Tibial artery (tissue), 4 donors: ENCODE measurements around the gene NENF.

Source experiments
- DNase-seq, 2 donors: peaks; one replicate each; pipeline ENCODE4 v3.0.0-alpha.2; 2019
- H3K27ac ChIP-seq, 2 donors: fragments of 200-600 bp; sonication (generic) in 1 of 2; 1 replicate in 1 of 2; 2 replicates in 1 of 2; pipeline ENCODE4 v1.5.1; 2018 to 2019; ENCODE audit warnings: mild to moderate bottlenecking in 1 of 2
- H3K27me3 ChIP-seq, 2 donors: fragments of 200-600 bp; sonication (generic) in 1 of 2; one replicate each; pipeline versions ENCODE4 v1.5.1 to v1.6.0; 2016 to 2019
- H3K36me3 ChIP-seq, 3 donors: fragments of 200-600 bp; sonication (generic) in 2 of 3; one replicate each; pipeline ENCODE4 v1.5.1; 2016 to 2019; ENCODE audit warnings: mild to moderate bottlenecking in 2 of 3
- H3K4me1 ChIP-seq, 4 donors: fragments of 200-600 bp; sonication (generic) in 2 of 4; 1 replicate in 3 of 4; 2 replicates in 1 of 4; pipeline ENCODE4 v1.5.1; 2016 to 2019
- H3K4me3 ChIP-seq, 2 donors: fragments of 200-600 bp; sonication (generic) in 1 of 2; 1 replicate in 1 of 2; 2 replicates in 1 of 2; pipeline ENCODE4 v1.5.1; 2018 to 2019; ENCODE audit warnings: mild to moderate bottlenecking in 2 of 2
- H3K9me3 ChIP-seq, 3 donors: fragments of 200-600 bp; sonication (generic) in 1 of 3; one replicate each; pipeline ENCODE4 v1.5.1; 2016 to 2019
- intact Hi-C: fragments of 100-400 bp; cut with DNase I; formaldehyde crosslinking; loops from one replicate; pipeline ENCODE4 v1.15.0; 2023; ENCODE audit warnings: low total_unique reads
- TF ChIP-seq, protein P1 (sequence below), 2 experiments: fragments of 200-600 bp in 1 of 2; fragments of 450-650 bp in 1 of 2; IDR thresholded peaks; one replicate each; pipeline ENCODE4 v1.5.1; 2017 to 2019; ENCODE audit warnings: antibody characterized with exemption in 2 of 2, mild to moderate bottlenecking in 1 of 2, moderate library complexity in 1 of 2

The NENF gene

DNA sequence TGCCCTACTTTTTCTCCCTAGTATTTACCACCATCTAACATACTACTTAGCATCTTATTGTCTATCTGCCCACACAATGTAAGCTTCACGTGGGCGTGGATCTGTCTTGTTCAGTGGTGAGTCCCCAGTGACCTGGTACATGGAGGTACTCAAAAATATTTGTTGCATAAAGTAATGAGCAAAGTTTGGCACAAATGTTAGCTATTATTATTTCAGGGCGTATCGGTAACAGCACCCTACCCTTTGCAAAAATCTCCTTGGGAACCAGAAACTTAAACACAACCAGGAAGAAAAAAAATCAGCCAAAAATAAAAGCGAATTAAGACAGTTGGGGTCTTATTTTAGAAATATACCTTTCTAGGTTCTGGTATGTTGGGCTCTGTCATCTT, 454 bp upstream of the NENF start:
- intact Hi-C loops: no loop called here
- Histone ChIP-seq H3K27ac (peak overlapping the region; percentile 84 to 99), H3K4me1 (peaks cover 0 to 24% (median 17%) of the 10 kb centered on the region in 4 donors), H3K9me3 (no peaks in the 10 kb centered on the region), H3K36me3 (no peaks in the 10 kb centered on the region), H3K4me3 (peak overlapping the region; percentile 72 to 96), H3K27me3 (no peaks in the 10 kb centered on the region)
- TF ChIP-seq, protein P1, sequence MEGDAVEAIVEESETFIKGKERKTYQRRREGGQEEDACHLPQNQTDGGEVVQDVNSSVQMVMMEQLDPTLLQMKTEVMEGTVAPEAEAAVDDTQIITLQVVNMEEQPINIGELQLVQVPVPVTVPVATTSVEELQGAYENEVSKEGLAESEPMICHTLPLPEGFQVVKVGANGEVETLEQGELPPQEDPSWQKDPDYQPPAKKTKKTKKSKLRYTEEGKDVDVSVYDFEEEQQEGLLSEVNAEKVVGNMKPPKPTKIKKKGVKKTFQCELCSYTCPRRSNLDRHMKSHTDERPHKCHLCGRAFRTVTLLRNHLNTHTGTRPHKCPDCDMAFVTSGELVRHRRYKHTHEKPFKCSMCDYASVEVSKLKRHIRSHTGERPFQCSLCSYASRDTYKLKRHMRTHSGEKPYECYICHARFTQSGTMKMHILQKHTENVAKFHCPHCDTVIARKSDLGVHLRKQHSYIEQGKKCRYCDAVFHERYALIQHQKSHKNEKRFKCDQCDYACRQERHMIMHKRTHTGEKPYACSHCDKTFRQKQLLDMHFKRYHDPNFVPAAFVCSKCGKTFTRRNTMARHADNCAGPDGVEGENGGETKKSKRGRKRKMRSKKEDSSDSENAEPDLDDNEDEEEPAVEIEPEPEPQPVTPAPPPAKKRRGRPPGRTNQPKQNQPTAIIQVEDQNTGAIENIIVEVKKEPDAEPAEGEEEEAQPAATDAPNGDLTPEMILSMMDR (IDR thresholded peaks at IDR 0.05): no peak
- DNase-seq: no peak

DNA sequence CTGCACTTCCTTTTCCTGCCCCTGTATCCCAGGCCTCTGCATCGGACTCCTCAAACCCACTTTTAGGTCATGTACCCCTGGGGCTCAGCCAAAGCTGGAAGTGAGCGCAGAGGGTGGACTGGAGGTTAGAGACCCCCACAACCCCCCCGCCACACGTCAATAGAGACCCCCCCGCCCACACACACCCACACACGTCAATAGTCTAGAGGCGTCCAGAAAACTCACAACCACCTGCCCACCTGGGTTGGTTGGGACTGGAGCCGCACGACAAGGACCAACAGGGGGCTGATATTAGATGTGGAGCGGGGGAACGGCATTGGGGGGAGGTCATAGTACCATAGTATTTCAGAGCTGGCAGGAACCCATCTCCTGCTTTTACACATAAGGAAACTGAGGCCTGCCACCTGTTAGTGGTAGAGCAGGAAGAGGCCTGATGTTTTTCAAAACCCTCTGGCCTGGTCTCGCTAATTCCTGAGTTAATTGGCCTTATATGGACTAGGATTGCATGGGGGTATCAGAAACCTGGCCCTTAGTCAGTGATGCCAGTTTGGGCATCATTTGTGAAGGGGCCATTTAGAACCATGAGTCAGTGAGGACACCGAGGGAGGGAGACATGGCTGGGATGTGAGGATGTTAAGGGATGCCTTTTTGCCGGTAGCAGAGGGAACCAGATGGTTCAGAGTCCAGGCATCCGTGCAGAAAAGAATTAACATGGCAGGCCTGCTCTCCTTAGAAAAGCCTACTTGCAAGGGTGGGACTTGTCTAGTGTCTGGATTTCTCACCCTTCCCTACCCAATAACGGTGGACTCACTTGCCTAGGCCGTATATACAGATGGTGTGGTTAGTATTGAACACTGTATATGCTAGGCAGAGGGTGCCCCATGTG, 1.1 kb downstream of the NENF start:
- DNase-seq: no peak
- Histone ChIP-seq H3K27ac (peak overlapping the region; percentile 84 to 99), H3K27me3 (no peaks in the 10 kb centered on the region), H3K4me3 (peak overlapping the region; percentile 72 to 96), H3K4me1 (peaks cover 0 to 24% (median 17%) of the 10 kb centered on the region in 4 donors), H3K36me3 (no peaks in the 10 kb centered on the region), H3K9me3 (no peaks in the 10 kb centered on the region)
- TF ChIP-seq, protein P1 (IDR thresholded peaks at IDR 0.05): no peak
- intact Hi-C loops: no loop called here

DNA sequence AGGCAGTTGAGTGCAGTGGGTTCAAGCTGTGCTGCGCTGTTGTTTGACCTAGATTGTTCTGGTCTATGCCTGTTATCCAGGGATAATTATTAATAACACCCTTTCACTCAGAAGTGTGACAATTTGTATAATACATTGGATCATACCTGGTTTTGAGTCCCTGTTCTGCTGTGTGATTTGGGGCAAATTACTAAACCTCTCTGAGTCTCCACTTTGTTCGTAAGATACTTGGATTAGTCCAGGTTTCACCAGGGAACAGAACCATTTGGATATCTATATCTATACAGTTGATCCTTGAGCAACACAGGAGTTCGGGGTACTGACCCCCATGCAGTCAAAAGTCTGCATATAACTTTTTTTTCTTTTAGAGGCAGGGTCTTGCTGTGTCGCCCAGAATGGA, 2.3 kb downstream of the NENF start:
- peaks cover 0 to 24% (median 17%) of the 10 kb centered on the region in 4 donors for H3K4me1 ChIP-seq
- no peaks in the 10 kb centered on the region for H3K27me3 ChIP-seq
- TF ChIP-seq, protein P1 (IDR thresholded peaks at IDR 0.05): no peak
- DNase-seq: no peak
- H3K36me3 ChIP-seq: no peaks in the 10 kb centered on the region
- no peaks in the 10 kb centered on the region for H3K9me3 ChIP-seq
- intact Hi-C loops: no loop called here
- H3K27ac ChIP-seq: no peak overlapping the region
- H3K4me3 ChIP-seq: no peak overlapping the region

DNA sequence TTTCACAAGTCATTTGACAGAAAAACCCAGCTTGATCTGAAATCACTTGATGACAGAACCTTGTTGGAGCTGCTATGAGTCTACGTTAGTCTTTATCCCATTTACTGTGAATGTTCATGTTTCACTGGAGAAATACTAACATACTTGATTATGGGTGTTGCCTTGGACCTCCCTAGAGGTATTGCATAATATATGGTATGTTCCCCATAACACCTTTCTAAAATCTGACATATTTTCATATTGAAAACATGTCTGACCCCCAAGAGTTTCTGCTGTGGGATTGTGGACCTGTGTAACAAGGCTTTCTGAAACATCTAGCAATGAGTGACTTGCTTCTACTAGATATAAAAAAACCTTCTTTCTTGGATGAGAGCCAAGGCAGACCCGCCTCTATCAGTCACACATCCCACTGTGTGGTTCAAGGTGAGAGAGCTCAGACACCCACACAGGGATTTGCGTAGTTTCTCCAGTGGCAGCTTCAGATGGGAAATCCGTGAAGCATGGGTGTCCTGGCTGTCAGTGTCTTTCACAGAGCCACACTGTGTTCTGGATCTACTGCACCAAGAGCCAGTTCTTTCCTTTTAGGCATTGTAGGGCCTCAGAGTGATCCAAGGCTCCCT, 4.6 kb downstream of the NENF start:
- H3K27ac ChIP-seq: no peak overlapping the region
- intact Hi-C loops: no loop called here

DNA sequence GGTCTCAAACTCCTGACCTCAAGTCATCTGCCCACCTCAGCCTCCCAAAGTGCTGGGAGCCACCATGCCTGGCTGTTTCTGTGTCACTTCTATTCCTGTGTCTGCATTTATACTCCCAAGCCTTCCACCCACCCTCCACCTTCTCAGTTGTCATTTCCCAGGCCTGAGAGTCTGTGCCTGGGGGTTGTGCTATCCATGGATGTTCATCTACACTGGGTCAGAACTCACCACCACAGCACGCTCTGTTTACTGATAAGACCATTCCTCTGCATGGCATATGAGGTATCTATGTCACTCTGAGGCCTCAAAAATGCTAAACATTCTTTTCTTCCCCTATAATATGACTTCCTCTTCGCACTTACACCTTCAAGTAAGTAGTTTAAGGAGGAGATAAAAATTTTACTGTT, 6.1 kb downstream of the NENF start:
- H3K9me3 ChIP-seq: no peaks in the 10 kb centered on the region
- no peak overlapping the region for H3K27ac ChIP-seq
- TF ChIP-seq, protein P1 (IDR thresholded peaks at IDR 0.05): no peak
- H3K4me3 ChIP-seq: no peak overlapping the region
- peaks cover 0 to 4% (median under 1%) of the 10 kb centered on the region in 3 donors for H3K36me3 ChIP-seq
- intact Hi-C loops: no loop called here
- H3K27me3 ChIP-seq: no peaks in the 10 kb centered on the region
- no peak for DNase-seq
- peaks cover 0 to 18% (median 7%) of the 10 kb centered on the region in 4 donors for H3K4me1 ChIP-seq

More for the DNA sequence above, 4.6 kb downstream of the NENF start:
- DNase-seq: no peak
- Histone ChIP-seq H3K9me3 (no peaks in the 10 kb centered on the region), H3K4me3 (no peak overlapping the region), H3K36me3 (no peaks in the 10 kb centered on the region), H3K4me1 (peaks cover 0 to 25% (median 14%) of the 10 kb centered on the region in 4 donors), H3K27me3 (no peaks in the 10 kb centered on the region)
- TF ChIP-seq, protein P1 (IDR thresholded peaks at IDR 0.05): no peak
